B cell (primary cell): ENCODE results near the gene ADAMTS20. TPM values are rescaled to one million over a fixed set of nuclear protein-coding genes. Genes with fewer than 3 reads are reported as not detected.

Source experiments
- ATAC-seq: fragments of 200-7000 bp; cut with Tn5 transposase; one replicate; pipeline ENCODE4 v1.10.0; 2021; ENCODE audit warnings: low read depth, mild to moderate bottlenecking, moderate number of reproducible peaks, moderate library complexity
- CTCF ChIA-PET: fragments of 350-600 bp; sonication (Branson Sonifier 250); formaldehyde crosslinking; loops from one replicate; lab custom pipeline; 2021; ENCODE audit warnings: antibody characterized with exemption, inconsistent platforms; lab: Charles Lee
- POLR2A ChIA-PET: fragments of 350-600 bp; sonication (Branson Sonifier 250); formaldehyde crosslinking; loops from one replicate; lab custom pipeline; 2021; ENCODE audit warnings: antibody characterized with exemption; lab: Charles Lee
- DNase-seq: peaks from one replicate; pipeline ENCODE4 v3.0.0; 2013
- H2AFZ ChIP-seq: 2 replicates; pipeline ENCODE4 v1.6.1; 2012; ENCODE audit warnings: mild to moderate bottlenecking, low read depth, low read length; ENCODE audit not compliant: insufficient read depth, poor library complexity, severe bottlenecking
- H3K27ac ChIP-seq, 2 donors: 1 replicate in 1 of 2; 2 replicates in 1 of 2; pipeline ENCODE4 v1.5.1; 2012 to 2013; ENCODE audit warnings: low read length in 2 of 2, mild to moderate bottlenecking in 2 of 2, moderate library complexity in 1 of 2
- H3K27me3 ChIP-seq, 4 experiments: fragments of 200-600 bp in 1 of 4; sonication (generic) in 1 of 4; replicated peaks in 1 of 4; 1 replicate in 2 of 4; 2 replicates in 2 of 4; pipeline versions ENCODE4 v1.6.1 to v1.7.0; 2013 to 2016; ENCODE audit warnings: low read length in 3 of 4, mild to moderate bottlenecking in 2 of 4, mixed read lengths in 1 of 4, moderate library complexity in 1 of 4; ENCODE audit not compliant: insufficient read depth in 4 of 4, control insufficient read depth in 3 of 4; ENCODE audit errors: control extremely low read depth in 1 of 4
- H3K36me3 ChIP-seq, 2 experiments: replicated peaks in 1 of 2; 1 replicate in 1 of 2; 2 replicates in 1 of 2; pipeline versions ENCODE4 v1.6.1 to v1.7.1; 2013; ENCODE audit warnings: low read length in 1 of 2; ENCODE audit not compliant: insufficient read depth in 2 of 2, control insufficient read depth in 1 of 2; ENCODE audit errors: control extremely low read depth in 1 of 2, extremely low read depth in 1 of 2
- H3K4me1 ChIP-seq, 2 donors: fragments of 200-600 bp in 1 of 2; sonication (generic) in 1 of 2; 1 replicate in 1 of 2; 2 replicates in 1 of 2; pipeline versions ENCODE4 v1.5.1 to v1.6.1; 2013 to 2017; ENCODE audit warnings: low read length in 2 of 2; ENCODE audit not compliant: control insufficient read depth in 2 of 2, insufficient read depth in 2 of 2
- H3K4me2 ChIP-seq: replicated peaks from 2 replicates; pipeline ENCODE3; 2012; ENCODE audit warnings: mild to moderate bottlenecking, low read depth, low read length; ENCODE audit not compliant: poor library complexity, severe bottlenecking
- H3K4me3 ChIP-seq, 5 experiments: fragments of 200-600 bp in 1 of 5; sonication (generic) in 1 of 5; 1 replicate in 3 of 5; 2 replicates in 2 of 5; pipeline versions ENCODE4 v1.5.1 to v1.7.0; 2011 to 2016; ENCODE audit warnings: low read length in 4 of 5, mild to moderate bottlenecking in 4 of 5, low read depth in 2 of 5, control low read depth in 1 of 5, moderate library complexity in 1 of 5; ENCODE audit not compliant: insufficient read depth in 1 of 5; ENCODE audit errors: control extremely low read depth in 1 of 5, extremely low read depth in 1 of 5
- H3K79me2 ChIP-seq: fragments of 200-600 bp; sonication (generic); one replicate; pipeline ENCODE4 v1.6.0; 2016; ENCODE audit warnings: low read length; ENCODE audit not compliant: control insufficient read depth, insufficient read depth
- H3K9ac ChIP-seq: fragments of 200-600 bp; sonication (generic); 2 replicates; pipeline ENCODE4 v1.6.1; 2017; ENCODE audit warnings: mild to moderate bottlenecking, low read length, moderate library complexity
- H3K9me3 ChIP-seq, 3 donors: one replicate each; pipeline versions ENCODE4 v1.6.1 to v1.7.1; 2013; ENCODE audit warnings: low read length in 2 of 3; ENCODE audit not compliant: control insufficient read depth in 2 of 3, insufficient read depth in 1 of 3; ENCODE audit errors: control extremely low read depth in 1 of 3
- H4K20me1 ChIP-seq: 2 replicates; pipeline ENCODE4 v1.6.0; 2012; ENCODE audit warnings: mild to moderate bottlenecking, low read length; ENCODE audit not compliant: insufficient read depth, control insufficient read depth, poor library complexity, severe bottlenecking
- H3K27ac Mint-ChIP-seq: one replicate; pipeline ENCODE4 v1.8.0; 2021; ENCODE audit warnings: mixed read lengths
- H3K27me3 Mint-ChIP-seq: one replicate; pipeline ENCODE4 v1.8.0; 2021; ENCODE audit warnings: mixed read lengths
- H3K4me1 Mint-ChIP-seq: one replicate; pipeline ENCODE4 v1.8.0; 2021; ENCODE audit warnings: mixed read lengths
- H3K4me3 Mint-ChIP-seq: one replicate; pipeline ENCODE4 v1.8.0; 2021; ENCODE audit warnings: mixed read lengths
- H3K9me3 Mint-ChIP-seq: one replicate; pipeline ENCODE4 v1.8.0; 2022; ENCODE audit warnings: mixed read lengths; ENCODE audit not compliant: insufficient read depth
- EZH2 ChIP-seq: IDR thresholded peaks from 2 replicates; pipeline ENCODE4 v1.6.1; 2012; ENCODE audit warnings: borderline replicate concordance, low read depth, mild to moderate bottlenecking, moderate library complexity, low read length; ENCODE audit not compliant: insufficient read depth, poor library complexity, severe bottlenecking
- WGBS: methylation state at CpG from one replicate; pipeline ENCODE4 v1.1.5; 2013; ENCODE audit warnings: missing lambda C conversion rate; ENCODE audit not compliant: insufficient coverage; 5-methylcytosine and 5-hydroxymethylcytosine counted together
- intact Hi-C: fragments of 100-400 bp; cut with micrococcal nuclease; formaldehyde crosslinking; loops from one replicate; pipeline ENCODE4 v1.10.0; 2022
- polyA plus RNA-seq: library from polyadenylated mRNA; depleted of rRNA; stranded (reverse); fragments of >200 nt; gene quantifications from 2 replicates; pipeline ENCODE4 v1.2.3, GENCODE V29; 2012
- total RNA-seq, 2 donors: library from RNA; stranded (reverse); fragments of 120-200 nt in 1 of 2; gene quantifications; 1 replicate in 1 of 2; 2 replicates in 1 of 2; pipeline versions ENCODE4 v1.2.3 to v1.2.4, GENCODE V29; 2013 to 2022
- TF ChIP-seq, protein P1 (sequence below): fragments of 200-600 bp; IDR thresholded peaks from one replicate; pipeline ENCODE4 v1.8.0; 2022; ENCODE audit warnings: antibody characterized with exemption, mild to moderate bottlenecking

Gene ADAMTS20
- total and polyA plus RNA-seq, 2 donors (not counting 1 experiment from before 2014, with no cell fraction given), result not detected

DNA sequence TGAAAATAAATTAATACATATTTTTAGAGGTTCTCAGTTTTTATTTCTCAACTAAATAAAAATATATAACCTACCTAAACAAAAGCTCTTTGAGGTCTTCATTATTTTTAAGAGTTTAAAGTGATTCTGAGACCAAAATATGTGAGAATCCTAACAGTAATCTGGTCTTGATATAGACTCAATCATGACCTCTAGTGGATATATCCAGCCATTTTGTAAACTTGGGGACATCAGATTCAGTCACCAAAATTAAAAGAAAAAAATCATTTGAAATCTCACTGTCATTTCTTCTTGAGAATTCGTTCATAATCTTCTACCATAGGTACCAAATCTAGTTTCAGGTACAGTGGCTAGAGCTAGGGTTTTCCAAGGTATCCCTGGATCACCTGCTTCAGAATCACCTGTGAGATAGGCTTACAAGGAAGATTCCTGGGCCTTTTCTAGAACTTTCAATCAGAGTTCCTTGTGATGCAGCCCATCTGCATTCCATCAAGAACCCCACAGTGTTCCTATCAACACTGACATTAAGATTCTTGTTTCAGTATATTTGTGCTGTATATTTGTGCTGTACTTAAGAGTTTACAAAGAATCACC lies 214.9 kb downstream of the ADAMTS20 start:
- peak; percentile 7 for DNase-seq
- CTCF ChIA-PET, result interaction anchor here (0.6 to 1.5 kb wide), 3 partner anchors 8 to 854 kb away, joined by 3 to 4 read pairs (median 4); no protein-coding TSS in a partner anchor

DNA sequence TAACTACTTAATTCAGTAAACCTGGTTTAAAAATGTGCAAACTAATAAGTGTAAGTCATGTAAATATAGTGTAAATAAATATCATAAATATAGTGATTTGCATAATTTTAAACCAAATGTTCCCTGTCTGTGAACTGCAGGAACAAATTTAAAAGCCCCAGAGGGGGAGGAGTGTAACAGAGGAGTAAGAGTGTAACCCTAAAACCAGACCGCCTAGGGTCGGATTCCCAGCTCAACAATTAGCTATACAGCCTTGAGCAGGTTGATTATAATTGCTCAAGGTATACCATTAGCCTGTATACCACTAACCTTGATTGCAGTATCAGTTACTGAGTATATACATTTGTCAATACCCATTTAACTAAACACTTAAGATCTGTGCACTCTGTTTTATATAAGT lies 218.4 kb downstream of the ADAMTS20 start:
- no peak overlapping the region for H3K27ac ChIP-seq
- H3K4me1 ChIP-seq, result peaks cover 0 to under 1% of the 10 kb centered on the region in 2 donors
- H3K79me2 ChIP-seq, result no peaks in the 10 kb centered on the region
- H3K4me2 ChIP-seq, result no peak overlapping the region
- no peak overlapping the region for H2AFZ ChIP-seq
- no peak overlapping the region for H3K27ac Mint-ChIP-seq
- peaks cover 8% of the 10 kb centered on the region for H3K27me3 Mint-ChIP-seq
- no peaks in the 10 kb centered on the region for H4K20me1 ChIP-seq
- no peaks in the 10 kb centered on the region for H3K9me3 ChIP-seq
- TF ChIP-seq EZH2, result no peak
- TF ChIP-seq, protein P1, sequence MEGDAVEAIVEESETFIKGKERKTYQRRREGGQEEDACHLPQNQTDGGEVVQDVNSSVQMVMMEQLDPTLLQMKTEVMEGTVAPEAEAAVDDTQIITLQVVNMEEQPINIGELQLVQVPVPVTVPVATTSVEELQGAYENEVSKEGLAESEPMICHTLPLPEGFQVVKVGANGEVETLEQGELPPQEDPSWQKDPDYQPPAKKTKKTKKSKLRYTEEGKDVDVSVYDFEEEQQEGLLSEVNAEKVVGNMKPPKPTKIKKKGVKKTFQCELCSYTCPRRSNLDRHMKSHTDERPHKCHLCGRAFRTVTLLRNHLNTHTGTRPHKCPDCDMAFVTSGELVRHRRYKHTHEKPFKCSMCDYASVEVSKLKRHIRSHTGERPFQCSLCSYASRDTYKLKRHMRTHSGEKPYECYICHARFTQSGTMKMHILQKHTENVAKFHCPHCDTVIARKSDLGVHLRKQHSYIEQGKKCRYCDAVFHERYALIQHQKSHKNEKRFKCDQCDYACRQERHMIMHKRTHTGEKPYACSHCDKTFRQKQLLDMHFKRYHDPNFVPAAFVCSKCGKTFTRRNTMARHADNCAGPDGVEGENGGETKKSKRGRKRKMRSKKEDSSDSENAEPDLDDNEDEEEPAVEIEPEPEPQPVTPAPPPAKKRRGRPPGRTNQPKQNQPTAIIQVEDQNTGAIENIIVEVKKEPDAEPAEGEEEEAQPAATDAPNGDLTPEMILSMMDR, result no peak
- WGBS, result no CpG with 5 or more reads among the region's 2 CpGs
- H3K36me3 ChIP-seq, result no peaks in the 10 kb centered on the region
- CTCF ChIA-PET, result no interaction called here
- ATAC-seq (no peak), DNase-seq (no peak)
- intact Hi-C loops, result no loop called here
- POLR2A ChIA-PET, result no interaction called here
- H3K9ac ChIP-seq, result no peak overlapping the region
- no peak overlapping the region for H3K4me3 ChIP-seq
- no peak overlapping the region for H3K4me3 Mint-ChIP-seq
- no peaks in the 10 kb centered on the region for H3K9me3 Mint-ChIP-seq
- no peaks in the 10 kb centered on the region for H3K4me1 Mint-ChIP-seq
- peaks cover 0 to 3% (median 1%) of the 10 kb centered on the region in 4 experiments for H3K27me3 ChIP-seq

More for the DNA sequence above, 214.9 kb downstream of the ADAMTS20 start:
- POLR2A ChIA-PET, result no interaction called here
- peaks cover 0 to 3% of the 10 kb centered on the region in 2 donors for H3K4me1 ChIP-seq
- Mint-ChIP-seq H3K4me1 (peaks cover 2% of the 10 kb centered on the region), H3K27me3 (peaks cover 1% of the 10 kb centered on the region), H3K27ac (no peak overlapping the region), H3K4me3 (no peak overlapping the region), H3K9me3 (no peaks in the 10 kb centered on the region)
- H2AFZ ChIP-seq, result peak overlapping the region; percentile 8
- no peaks in the 10 kb centered on the region for H3K36me3 ChIP-seq
- no peaks in the 10 kb centered on the region for H4K20me1 ChIP-seq
- no peak overlapping the region for H3K9ac ChIP-seq
- no peaks in the 10 kb centered on the region for H3K9me3 ChIP-seq
- peaks cover 0 to 3% (median 0%) of the 10 kb centered on the region in 4 experiments for H3K27me3 ChIP-seq
- TF ChIP-seq EZH2, result no peak
- TF ChIP-seq, protein P1, result peak; percentile 38
- H3K79me2 ChIP-seq, result no peaks in the 10 kb centered on the region
- no peak overlapping the region for H3K4me3 ChIP-seq
- WGBS, result no CpG with 5 or more reads among the region's 1 CpG
- intact Hi-C loops, result no loop called here
- H3K4me2 ChIP-seq, result no peak overlapping the region
- ATAC-seq, result no peak
- no peak overlapping the region for H3K27ac ChIP-seq
